IMR-90 (cell line): Measurements from ENCODE around the gene MACO1.

ENCODE experiments used
- BHLHE40 ChIP-seq: fragments of 150-350 bp; IDR thresholded peaks from 2 replicates; pipeline ENCODE4 v1.6.1; 2016; ENCODE audit warnings: mild to moderate bottlenecking, low read depth, low read length
- CEBPB ChIP-seq: IDR thresholded peaks from 2 replicates; pipeline ENCODE4 v1.6.1; 2012; ENCODE audit warnings: low read depth, low read length, improper control_type of control experiment
- CTCF ChIP-seq: conservative IDR thresholded peaks from 2 replicates; pipeline ENCODE4 v1.5.1; 2012; ENCODE audit warnings: mild to moderate bottlenecking, low read depth, low read length, improper control_type of control experiment
- FOS ChIP-seq: fragments of 150-350 bp; IDR thresholded peaks from 2 replicates; pipeline ENCODE4 v1.6.1; 2016; ENCODE audit warnings: low read depth, low read length
- MAZ ChIP-seq: IDR thresholded peaks from 2 replicates; pipeline ENCODE4 v1.6.1; 2012; ENCODE audit warnings: low read depth, mild to moderate bottlenecking, low read length, improper control_type of control experiment, moderate library complexity, borderline replicate concordance
- POLR2A ChIP-seq: IDR thresholded peaks from 2 replicates; pipeline ENCODE4 v1.6.1; 2012; ENCODE audit warnings: mild to moderate bottlenecking, low read depth, low read length
- RAD21 ChIP-seq: IDR thresholded peaks from 2 replicates; pipeline ENCODE4 v1.6.1; 2012; ENCODE audit warnings: low read length, improper control_type of control experiment

- TF ChIP-seq BHLHE40, result no peak
- no peak for TF ChIP-seq CTCF
- no peak for TF ChIP-seq RAD21
- TF ChIP-seq FOS, result no peak
- no peak for TF ChIP-seq POLR2A
- TF ChIP-seq CEBPB, result no peak
- TF ChIP-seq MAZ, result no peak
Measured at GRCh38 chr1:25513666-25514065, 83.0 kb downstream of the MACO1 start.
